OCI-LY1 (cell line): ENCODE measurements around the gene TMEM72.

Experiments used
- H2AFZ ChIP-seq: fragments of 200-600 bp; sonication (generic), shearing (Covaris generic); 2 replicates; pipeline ENCODE4 v1.6.0; 2014; ENCODE audit warnings: antibody characterized with exemption, mild to moderate bottlenecking, low read length
- H3F3A ChIP-seq: fragments of 200-600 bp; sonication (generic), shearing (Covaris generic); 2 replicates; pipeline ENCODE4 v1.6.0; 2014; ENCODE audit warnings: mild to moderate bottlenecking, antibody characterized with exemption, low read length, moderate library complexity; ENCODE audit not compliant: insufficient read depth
- H3K27ac ChIP-seq: fragments of 200-600 bp; sonication (generic); 2 replicates; pipeline ENCODE4 v1.5.1; 2014; ENCODE audit warnings: low read length, mixed run types, mild to moderate bottlenecking, low read depth; ENCODE audit not compliant: poor library complexity, severe bottlenecking
- H3K27me3 ChIP-seq: fragments of 200-600 bp; sonication (generic); 2 replicates; pipeline ENCODE4 v1.6.0; 2014; ENCODE audit warnings: antibody characterized with exemption, mild to moderate bottlenecking, low read length, moderate library complexity; ENCODE audit not compliant: insufficient read depth
- H3K36me3 ChIP-seq: fragments of 200-600 bp; sonication (generic); 2 replicates; pipeline ENCODE4 v1.6.1; 2014; ENCODE audit warnings: mild to moderate bottlenecking, antibody characterized with exemption, low read length, moderate library complexity, mixed read lengths; ENCODE audit not compliant: insufficient read depth
- H3K4me1 ChIP-seq: fragments of 200-600 bp; sonication (generic); 2 replicates; pipeline ENCODE4 v1.5.1; 2014; ENCODE audit warnings: mild to moderate bottlenecking, low read length, moderate library complexity; ENCODE audit not compliant: insufficient read depth, severe bottlenecking
- H3K4me2 ChIP-seq: fragments of 200-600 bp; sonication (generic), shearing (Covaris generic); 2 replicates; pipeline ENCODE4 v1.6.1; 2014; ENCODE audit warnings: low read length
- H3K4me3 ChIP-seq: fragments of 200-600 bp; sonication (generic); 2 replicates; pipeline ENCODE4 v1.5.1; 2014; ENCODE audit warnings: low read length, low read depth, mild to moderate bottlenecking, mixed read lengths; ENCODE audit not compliant: poor library complexity, severe bottlenecking
- H3K79me2 ChIP-seq: fragments of 200-600 bp; shearing (Covaris generic); 2 replicates; pipeline ENCODE4 v1.6.1; 2016; ENCODE audit warnings: mixed run types, low read length, mixed read lengths; ENCODE audit not compliant: insufficient read depth
- H3K9ac ChIP-seq: fragments of 200-600 bp; sonication (generic), shearing (Covaris generic); 2 replicates; pipeline ENCODE4 v1.6.1; 2014; ENCODE audit warnings: mild to moderate bottlenecking, low read length, mixed read lengths
- H3K9me2 ChIP-seq: fragments of 200-600 bp; sonication (generic), shearing (Covaris generic); 2 replicates; pipeline ENCODE4 v1.6.1; 2014; ENCODE audit warnings: low read depth, mild to moderate bottlenecking, low read length, mixed read lengths
- H3K9me3 ChIP-seq: fragments of 200-600 bp; shearing (Covaris generic); 2 replicates; pipeline ENCODE4 v1.6.1; 2014; ENCODE audit warnings: low read length, mixed read lengths
- H4K20me1 ChIP-seq: fragments of 200-600 bp; sonication (generic), shearing (Covaris generic); 2 replicates; pipeline ENCODE4 v1.6.0; 2016; ENCODE audit warnings: mild to moderate bottlenecking, low read length; ENCODE audit not compliant: insufficient read depth
- EZH2 ChIP-seq: fragments of 200-600 bp; sonication (generic), shearing (Covaris generic); IDR thresholded peaks from 2 replicates; pipeline ENCODE4 v1.8.0; 2017; ENCODE audit warnings: borderline replicate concordance, mixed run types, mild to moderate bottlenecking, antibody characterized with exemption, low read length, moderate library complexity, mixed read lengths
- TF ChIP-seq, protein P1 (sequence below): fragments of 200-600 bp; sonication (generic), shearing (Covaris generic); IDR thresholded peaks from 2 replicates; pipeline ENCODE4 v1.5.1; 2017; ENCODE audit warnings: mild to moderate bottlenecking, antibody characterized with exemption, low read length, moderate library complexity, mixed read lengths

Gene TMEM72

DNA sequence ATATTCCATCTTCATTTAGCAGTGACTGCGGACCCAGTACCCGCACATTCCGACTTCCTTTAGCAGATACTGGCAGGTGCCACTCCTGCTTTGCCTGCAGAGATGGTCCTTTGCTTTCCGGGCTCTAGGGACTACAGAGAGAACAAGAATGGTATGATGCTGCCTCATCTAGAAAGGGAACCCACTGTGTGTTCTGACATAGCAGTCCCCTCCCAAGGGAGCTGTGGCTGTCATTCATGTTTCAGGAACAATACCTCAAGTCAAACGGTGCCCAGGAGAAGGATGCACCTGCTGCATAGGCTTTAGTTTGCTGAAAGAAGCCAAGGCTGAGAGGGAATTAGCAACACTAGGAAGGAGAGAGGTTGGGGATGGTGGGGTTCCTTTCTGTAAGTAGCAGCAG is 15.9 kb upstream of the TMEM72 start:
- Histone ChIP-seq H3K4me1 (no peaks in the 10 kb centered on the region), H2AFZ (no peak overlapping the region), H4K20me1 (no peaks in the 10 kb centered on the region)

DNA sequence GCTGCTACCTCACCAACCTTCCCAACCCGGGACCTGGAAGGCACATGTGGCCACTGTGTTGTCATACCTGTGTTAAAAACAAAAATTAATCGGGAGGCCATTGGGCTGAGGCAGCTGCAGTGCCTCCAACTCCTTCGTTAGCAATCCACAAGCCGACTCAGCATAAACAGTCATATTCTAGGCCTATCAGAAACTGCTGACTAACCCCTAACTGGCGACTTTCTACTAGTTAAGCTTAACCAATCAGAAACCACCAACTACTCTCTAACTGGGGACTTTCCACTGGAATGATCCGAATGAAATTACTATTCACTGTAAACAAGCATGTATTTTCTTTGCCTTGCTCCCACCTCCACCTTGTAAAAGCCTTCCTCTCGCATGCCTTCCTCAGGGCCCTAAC is 14.1 kb upstream of the TMEM72 start:
- H3K4me1 ChIP-seq: no peaks in the 10 kb centered on the region
- H3K27ac ChIP-seq: no peak overlapping the region
- TF ChIP-seq EZH2: no peak
- TF ChIP-seq, protein P1, sequence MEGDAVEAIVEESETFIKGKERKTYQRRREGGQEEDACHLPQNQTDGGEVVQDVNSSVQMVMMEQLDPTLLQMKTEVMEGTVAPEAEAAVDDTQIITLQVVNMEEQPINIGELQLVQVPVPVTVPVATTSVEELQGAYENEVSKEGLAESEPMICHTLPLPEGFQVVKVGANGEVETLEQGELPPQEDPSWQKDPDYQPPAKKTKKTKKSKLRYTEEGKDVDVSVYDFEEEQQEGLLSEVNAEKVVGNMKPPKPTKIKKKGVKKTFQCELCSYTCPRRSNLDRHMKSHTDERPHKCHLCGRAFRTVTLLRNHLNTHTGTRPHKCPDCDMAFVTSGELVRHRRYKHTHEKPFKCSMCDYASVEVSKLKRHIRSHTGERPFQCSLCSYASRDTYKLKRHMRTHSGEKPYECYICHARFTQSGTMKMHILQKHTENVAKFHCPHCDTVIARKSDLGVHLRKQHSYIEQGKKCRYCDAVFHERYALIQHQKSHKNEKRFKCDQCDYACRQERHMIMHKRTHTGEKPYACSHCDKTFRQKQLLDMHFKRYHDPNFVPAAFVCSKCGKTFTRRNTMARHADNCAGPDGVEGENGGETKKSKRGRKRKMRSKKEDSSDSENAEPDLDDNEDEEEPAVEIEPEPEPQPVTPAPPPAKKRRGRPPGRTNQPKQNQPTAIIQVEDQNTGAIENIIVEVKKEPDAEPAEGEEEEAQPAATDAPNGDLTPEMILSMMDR: no peak
- no peak overlapping the region for H2AFZ ChIP-seq
- H3K9ac ChIP-seq: no peak overlapping the region
- no peaks in the 10 kb centered on the region for H3K9me3 ChIP-seq
- H3K79me2 ChIP-seq: no peaks in the 10 kb centered on the region
- no peaks in the 10 kb centered on the region for H3K9me2 ChIP-seq
- no peak overlapping the region for H3K4me3 ChIP-seq
- H4K20me1 ChIP-seq: no peaks in the 10 kb centered on the region
- H3K4me2 ChIP-seq: no peak overlapping the region
- H3F3A ChIP-seq: no peaks in the 10 kb centered on the region
- no peaks in the 10 kb centered on the region for H3K36me3 ChIP-seq
- H3K27me3 ChIP-seq: no peaks in the 10 kb centered on the region

More for the DNA sequence above, 15.9 kb upstream of the TMEM72 start:
- H3F3A ChIP-seq: no peaks in the 10 kb centered on the region
- H3K27ac ChIP-seq: no peak overlapping the region
- no peak overlapping the region for H3K4me2 ChIP-seq
- no peak for TF ChIP-seq EZH2
- TF ChIP-seq, protein P1: no peak
- H3K9ac ChIP-seq: no peak overlapping the region
- H3K4me3 ChIP-seq: no peak overlapping the region
- no peaks in the 10 kb centered on the region for H3K36me3 ChIP-seq
- no peaks in the 10 kb centered on the region for H3K79me2 ChIP-seq
- no peaks in the 10 kb centered on the region for H3K9me3 ChIP-seq
- no peaks in the 10 kb centered on the region for H3K9me2 ChIP-seq
- no peaks in the 10 kb centered on the region for H3K27me3 ChIP-seq

DNA sequence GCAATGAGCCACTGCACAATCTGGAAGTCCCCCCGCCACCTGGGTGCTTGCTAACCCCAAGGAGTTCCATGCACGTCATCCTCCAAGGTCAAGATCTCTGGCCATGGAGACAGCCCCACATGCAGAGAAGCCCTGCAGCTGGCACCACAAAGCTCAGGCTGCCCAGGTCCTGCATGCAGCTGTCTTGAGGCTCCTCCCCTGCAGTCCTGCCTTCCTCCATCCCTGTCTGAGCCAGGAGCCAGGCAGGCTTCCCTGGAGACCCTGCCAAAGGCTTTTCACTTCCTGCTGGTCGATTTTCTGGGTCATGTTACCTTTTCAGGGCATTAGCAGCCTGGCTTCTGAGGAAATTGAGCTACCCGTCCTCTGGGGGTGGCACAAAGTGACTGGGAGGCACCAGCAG is 12.5 kb upstream of the TMEM72 start:
- H3F3A ChIP-seq: no peaks in the 10 kb centered on the region
- no peaks in the 10 kb centered on the region for H3K79me2 ChIP-seq
- no peaks in the 10 kb centered on the region for H3K9me3 ChIP-seq
- H3K27me3 ChIP-seq: no peaks in the 10 kb centered on the region
- no peak overlapping the region for H3K27ac ChIP-seq
- H4K20me1 ChIP-seq: no peaks in the 10 kb centered on the region
- H3K36me3 ChIP-seq: no peaks in the 10 kb centered on the region
- H3K4me3 ChIP-seq: no peak overlapping the region
- no peak overlapping the region for H3K9ac ChIP-seq
- H3K4me2 ChIP-seq: no peak overlapping the region
- no peak for TF ChIP-seq EZH2
- TF ChIP-seq, protein P1: no peak
- no peaks in the 10 kb centered on the region for H3K4me1 ChIP-seq
- H3K9me2 ChIP-seq: no peaks in the 10 kb centered on the region
- H2AFZ ChIP-seq: no peak overlapping the region
